PC-3 (cell line): ENCODE results near the gene MED26. TPM values are rescaled to one million over a fixed set of nuclear protein-coding genes. Genes with fewer than 3 reads are reported as not detected.

Experiments
- ATAC-seq: fragments of 200-7000 bp; cut with Tn5 transposase; 2 replicates; pipeline ENCODE4 v1.9.1; 2020; ENCODE audit warnings: mild to moderate bottlenecking, moderate library complexity
- BruUV-seq: library from RNA; stranded (reverse); fragments of 400-500 nt; replicated peaks from 2 replicates; lab custom pipeline; 2021; lab: Mats Ljungman, UMichigan
- CTCF ChIA-PET: fragments of 300-600 bp; sonication (Branson Sonifier 250); formaldehyde crosslinking; loops from one replicate; lab custom pipeline; 2022; ENCODE audit warnings: antibody characterized with exemption; lab: Charles Lee
- POLR2A ChIA-PET: fragments of 300-600 bp; sonication (Branson Sonifier 250); formaldehyde crosslinking; loops from one replicate; lab custom pipeline; 2022; ENCODE audit warnings: antibody characterized with exemption; ENCODE audit not compliant: unreplicated experiment; lab: Charles Lee
- DNase-seq: peaks from one replicate; pipeline ENCODE4 v3.0.0-alpha.2; 2015
- H2AFZ ChIP-seq: fragments of 300-600 bp; sonication (generic); 2 replicates; pipeline ENCODE4 v1.6.0; 2016; ENCODE audit warnings: antibody characterized with exemption, low read length
- H3F3A ChIP-seq: fragments of 300-600 bp; sonication (generic); one replicate; pipeline ENCODE4 v1.6.0; 2017; ENCODE audit warnings: antibody characterized with exemption, low read length, control low read depth, mild to moderate bottlenecking; ENCODE audit not compliant: unreplicated experiment
- H3K27ac ChIP-seq: fragments of 300-600 bp; sonication (generic); 2 replicates; pipeline ENCODE4 v1.5.1; 2016; ENCODE audit warnings: mild to moderate bottlenecking, low read length
- H3K27me3 ChIP-seq: fragments of 300-600 bp; sonication (generic); 2 replicates; pipeline ENCODE4 v1.6.1; 2016; ENCODE audit warnings: low read length, mixed read lengths
- H3K36me3 ChIP-seq: fragments of 300-600 bp; sonication (generic); 2 replicates; pipeline ENCODE4 v1.6.1; 2016; ENCODE audit warnings: low read depth, mixed run types, low read length, mixed read lengths
- H3K4me1 ChIP-seq: fragments of 300-600 bp; sonication (generic); 2 replicates; pipeline ENCODE4 v1.5.1; 2016; ENCODE audit warnings: low read length; ENCODE audit not compliant: insufficient read depth
- H3K4me2 ChIP-seq: fragments of 300-600 bp; sonication (generic); 2 replicates; pipeline ENCODE4 v1.6.0; 2016; ENCODE audit warnings: low read length
- H3K4me3 ChIP-seq: fragments of 300-600 bp; sonication (generic); 2 replicates; pipeline ENCODE4 v1.5.1; 2016; ENCODE audit warnings: mild to moderate bottlenecking, low read length, mixed read lengths
- H3K79me2 ChIP-seq: fragments of 300-600 bp; sonication (generic); 2 replicates; pipeline ENCODE4 v1.6.1; 2017; ENCODE audit warnings: low read length, mixed read lengths
- H3K9ac ChIP-seq: fragments of 300-600 bp; sonication (generic); 2 replicates; pipeline ENCODE4 v1.6.0; 2016; ENCODE audit warnings: mild to moderate bottlenecking, low read length
- H3K9me2 ChIP-seq: fragments of 300-600 bp; sonication (generic); replicated peaks from 2 replicates; pipeline ENCODE4 v1.6.1; 2016; ENCODE audit warnings: mixed run types, low read length, mixed read lengths
- H3K9me3 ChIP-seq: fragments of 300-600 bp; sonication (generic); 2 replicates; pipeline ENCODE4 v1.6.1; 2016; ENCODE audit warnings: low read length, mixed read lengths
- H4K20me1 ChIP-seq: fragments of 300-600 bp; sonication (generic); 2 replicates; pipeline ENCODE4 v1.6.1; 2016; ENCODE audit warnings: low read length, mixed read lengths
- CTCF ChIP-seq: fragments of 300-600 bp; sonication (generic); conservative IDR thresholded peaks from 2 replicates; pipeline ENCODE4 v1.5.1; 2017; ENCODE audit warnings: antibody characterized with exemption, low read depth, mild to moderate bottlenecking, low read length
- EZH2 ChIP-seq: fragments of 300-600 bp; sonication (generic); IDR thresholded peaks from one replicate; pipeline ENCODE4 v1.6.1; 2017; ENCODE audit warnings: antibody characterized with exemption, mild to moderate bottlenecking, low read length; ENCODE audit not compliant: unreplicated experiment
- EZH2phosphoT487 ChIP-seq: fragments of 300-600 bp; sonication (generic); IDR thresholded peaks from 2 replicates; pipeline ENCODE4 v1.6.1; 2018; ENCODE audit warnings: mild to moderate bottlenecking, antibody characterized with exemption, low read length, borderline replicate concordance
- intact Hi-C: fragments of 100-400 bp; cut with micrococcal nuclease; formaldehyde crosslinking; loops from 2 replicates; pipeline ENCODE4 v1.9.0; 2023
- total RNA-seq: library from RNA; depleted of rRNA; stranded (reverse); fragments of >200 nt; gene quantifications from 2 replicates; pipeline ENCODE4 v1.2.3, GENCODE V29; 2014

The MED26 gene
- total RNA-seq, 1 experiment from 2014 or later = 17.5 TPM

DNA sequence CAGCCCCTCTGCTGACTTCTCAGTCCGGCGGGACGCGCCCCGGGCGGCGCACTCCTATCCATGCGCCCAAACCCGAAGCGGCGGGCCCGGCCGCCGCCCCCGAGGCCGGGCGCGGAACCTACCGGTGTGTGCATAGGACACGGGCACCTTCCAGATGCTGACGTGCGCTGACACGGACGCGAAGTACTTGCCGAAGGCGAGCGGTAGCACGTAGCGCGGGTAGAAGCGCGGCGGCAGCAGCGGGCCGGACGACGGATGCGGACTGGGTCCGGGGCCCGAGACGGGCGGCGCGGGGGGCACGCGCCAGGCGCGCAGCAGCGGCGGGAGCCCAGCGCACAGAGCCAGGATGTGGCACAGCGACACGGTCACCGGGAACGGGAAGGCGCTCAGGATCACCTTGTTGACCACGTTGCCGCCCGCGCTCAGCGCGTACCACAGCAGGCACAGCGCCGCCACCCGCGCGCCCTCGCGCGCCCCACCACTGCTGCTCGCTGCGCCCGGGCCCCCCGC lies 56.1 kb downstream of the MED26 start:
- Histone ChIP-seq H3K9me3 (no peaks in the 10 kb centered on the region), H3K4me1 (peaks cover 43% of the 10 kb centered on the region), H3K4me2 (peak overlapping the region; percentile 96), H4K20me1 (peaks cover 4% of the 10 kb centered on the region; the same call in 1 of the 2 replicates), H3K9ac (peak overlapping the region; percentile 91), H3K27me3 (no peaks in the 10 kb centered on the region), H3K27ac (peak overlapping the region; percentile 27; the same call in 1 of the 2 replicates), H3K9me2 (no peaks in the 10 kb centered on the region), H3K4me3 (peak overlapping the region; percentile 91), H3K36me3 (peaks cover 15% of the 10 kb centered on the region), H3K79me2 (peaks cover 89% of the 10 kb centered on the region), H3F3A (no peaks in the 10 kb centered on the region), H2AFZ (peak overlapping the region; percentile 73)
- peak; percentile 18 for ATAC-seq
- peak; percentile 31 for DNase-seq
- no peak for TF ChIP-seq EZH2phosphoT487
- TF ChIP-seq CTCF = no peak
- no peak for TF ChIP-seq EZH2
- ChIA-PET CTCF (interaction anchor here (0.5 kb wide), 1 partner anchor 12 kb away, joined by 6 read pairs; no protein-coding TSS in a partner anchor), POLR2A (no interaction called here)
- intact Hi-C loops = loop anchor here (1.0 to 5.0 kb wide), 2 partner anchors 36 to 55 kb away; partner anchors contain the start of gene MED26
- BruUV-seq = no TSS peak

DNA sequence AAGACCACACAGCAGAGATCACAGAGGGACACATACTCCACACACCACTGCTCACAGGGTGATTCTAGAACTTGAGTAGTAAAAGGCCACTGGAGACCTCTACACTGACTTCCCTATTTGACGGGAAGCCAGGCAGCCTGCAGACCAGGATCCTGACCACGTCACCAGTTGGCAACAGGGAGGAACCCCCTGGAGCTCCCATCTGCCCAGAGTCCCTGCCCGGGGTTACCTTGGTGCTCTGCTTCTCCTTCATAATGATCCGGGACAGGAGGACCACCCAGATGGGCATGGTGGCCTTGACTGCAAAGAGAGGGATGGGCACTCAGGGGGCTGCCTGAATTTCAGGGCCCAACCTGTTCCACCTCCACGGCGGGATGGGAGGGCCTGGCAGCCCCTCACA lies 56.7 kb downstream of the MED26 start:
- peak overlapping the region; percentile 91 for H3K9ac ChIP-seq
- H3K27me3 ChIP-seq = no peaks in the 10 kb centered on the region
- H3K27ac ChIP-seq = peak overlapping the region; percentile 27; the same call in 1 of the 2 replicates
- no TSS peak for BruUV-seq
- ATAC-seq = no peak
- H3K4me3 ChIP-seq = peak overlapping the region; percentile 91
- POLR2A ChIA-PET = no interaction called here
- TF ChIP-seq EZH2 = no peak
- TF ChIP-seq CTCF = no peak
- no peak for TF ChIP-seq EZH2phosphoT487
- no peaks in the 10 kb centered on the region for H3K9me3 ChIP-seq
- CTCF ChIA-PET = no interaction called here
- H3K4me1 ChIP-seq = peaks cover 43% of the 10 kb centered on the region
- H4K20me1 ChIP-seq = peaks cover 4% of the 10 kb centered on the region; the same call in 1 of the 2 replicates
- H3K79me2 ChIP-seq = peaks cover 83% of the 10 kb centered on the region
- peak; percentile 49 for DNase-seq
- H3K36me3 ChIP-seq = peaks cover 19% of the 10 kb centered on the region
- H3F3A ChIP-seq = no peaks in the 10 kb centered on the region
- H3K9me2 ChIP-seq = no peaks in the 10 kb centered on the region
- intact Hi-C loops = loop anchor here (5.0 kb wide), 1 partner anchor 56 kb away; the partner anchor contains the start of gene MED26
- peak overlapping the region; percentile 73 for H2AFZ ChIP-seq
- H3K4me2 ChIP-seq = peak overlapping the region; percentile 96

GRCh38 chr19:16569609-16570320 lies 58.2 kb downstream of the MED26 start:
- peak overlapping the region; percentile 91 for H3K4me3 ChIP-seq
- BruUV-seq = no TSS peak
- no peaks in the 10 kb centered on the region for H3K9me3 ChIP-seq
- peaks cover 68% of the 10 kb centered on the region for H3K79me2 ChIP-seq
- peaks cover 19% of the 10 kb centered on the region for H3K36me3 ChIP-seq
- no peak overlapping the region for H3K9ac ChIP-seq
- intact Hi-C loops = loop anchor here (5.0 kb wide), 1 partner anchor 58 kb away; the partner anchor contains the start of gene MED26
- POLR2A ChIA-PET = interaction anchor here (0.6 kb wide), 2 partner anchors 58 to 73 kb away, joined by 3 read pairs; partner anchors contain the start of gene MED26
- CTCF ChIA-PET = no interaction called here
- peaks cover 48% of the 10 kb centered on the region for H3K4me1 ChIP-seq
- H4K20me1 ChIP-seq = no peaks in the 10 kb centered on the region; the same call in 1 of the 2 replicates
- no peaks in the 10 kb centered on the region for H3F3A ChIP-seq
- DNase-seq (peak; percentile 50), ATAC-seq (no peak)
- H3K27me3 ChIP-seq = no peaks in the 10 kb centered on the region
- no peaks in the 10 kb centered on the region for H3K9me2 ChIP-seq
- TF ChIP-seq CTCF = no peak
- TF ChIP-seq EZH2 = no peak
- no peak for TF ChIP-seq EZH2phosphoT487
- no peak overlapping the region for H2AFZ ChIP-seq
- H3K27ac ChIP-seq = peak overlapping the region; percentile 50
- H3K4me2 ChIP-seq = peak overlapping the region; percentile 96
